ENCODE measurements around the gene ADAM20. TPM values are rescaled to one million over a fixed set of nuclear protein-coding genes. Genes with fewer than 3 reads are reported as not detected.
"Not testable (repeated sequence)": the region's sequence is repeated elsewhere in the genome, so short reads cannot be mapped to it uniquely, and the experiment has no call there.

Gene ADAM20
- 0.57 TPM for total RNA-seq
- long read RNA-seq, result 0 reads

DNA sequence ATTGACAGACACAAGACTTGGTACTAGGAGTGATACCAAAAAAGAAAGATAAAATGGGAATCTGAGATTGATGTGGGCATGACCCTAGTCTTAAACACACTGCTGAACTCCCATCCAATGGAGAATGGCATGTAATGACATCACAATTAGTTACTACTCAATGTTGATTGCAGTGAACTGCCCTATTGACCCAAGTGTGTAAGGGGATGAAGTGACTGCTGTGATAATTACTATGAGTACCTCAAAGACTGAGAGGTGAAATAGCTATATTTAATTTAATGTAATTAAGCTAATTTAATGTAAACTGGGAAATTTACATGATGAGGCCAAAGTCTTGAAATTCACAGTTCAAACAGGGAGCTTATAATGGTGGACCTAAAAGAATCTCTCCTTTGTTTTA lies at the start of gene ADAM20:
TSS of gene ADAM20 (minus strand) at position 101 of the 400 bp plus-strand sequence. CDS start 10,247 bp downstream, outside the sequence.
- ATAC-seq (no peak), DNase-seq (no peak)
- intact Hi-C loops (cut with micrococcal nuclease), result no loop called here

DNA sequence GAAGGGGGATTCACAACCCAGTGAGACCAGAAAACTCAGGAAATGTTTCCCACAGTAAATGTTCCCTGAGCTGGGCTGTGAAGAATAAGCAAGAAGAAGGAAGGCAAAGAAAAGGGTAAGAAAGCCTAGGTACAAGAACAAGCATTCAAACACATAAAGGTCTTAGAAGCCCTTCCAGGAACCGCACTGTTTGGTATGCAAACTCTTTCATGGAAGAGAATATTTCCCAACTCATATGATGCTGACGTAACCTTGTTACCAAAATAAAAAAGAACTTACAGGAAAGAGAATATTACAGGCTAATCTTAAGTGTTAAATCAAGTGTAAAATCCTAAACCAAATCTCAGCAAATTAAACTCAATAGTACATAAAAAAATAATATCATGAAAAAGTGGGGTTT lies 42.1 kb upstream of the ADAM20 start:
- ATAC-seq, result no peak
- intact Hi-C loops (cut with micrococcal nuclease), result no loop called here
- no peak for DNase-seq

DNA sequence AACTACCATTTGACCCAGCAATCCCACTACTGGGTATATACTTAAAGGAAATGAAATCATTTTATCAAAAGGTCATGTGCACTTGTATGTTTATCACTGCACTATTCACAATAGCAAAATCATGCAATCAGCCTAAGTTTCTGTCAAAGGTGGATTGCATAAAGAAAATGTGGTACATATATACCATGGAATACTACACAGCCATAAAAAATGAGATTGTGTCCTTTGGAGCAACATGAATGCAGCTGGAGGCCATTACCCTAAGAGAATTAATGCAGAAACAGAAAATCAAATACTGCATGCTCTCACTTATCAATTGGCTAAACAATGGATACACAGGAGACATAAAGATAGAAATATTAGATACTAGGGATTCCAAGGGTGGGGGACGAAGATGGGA lies 38.2 kb upstream of the ADAM20 start:
- intact Hi-C loops (cut with micrococcal nuclease), result no loop called here
- ATAC-seq (no peak), DNase-seq (no peak)

DNA sequence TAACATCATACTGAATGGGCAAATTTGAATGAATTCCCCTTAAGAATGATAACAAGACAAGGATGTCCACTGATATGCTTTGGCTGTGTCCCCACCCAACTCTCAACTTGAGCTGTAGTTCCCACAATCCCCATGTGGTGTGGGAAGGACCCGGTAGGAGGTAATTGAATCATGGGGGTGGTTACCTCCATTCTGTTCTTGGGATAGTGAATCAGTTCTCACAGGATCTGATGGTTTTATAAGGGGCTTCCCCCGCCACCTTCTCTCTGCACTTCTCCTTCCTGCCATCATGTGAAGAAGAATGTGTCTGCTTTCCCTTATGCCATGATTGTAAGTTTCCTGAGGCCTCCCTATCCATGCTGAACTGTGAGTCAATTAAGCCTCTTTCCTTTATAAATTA lies 36.3 kb upstream of the ADAM20 start:
- intact Hi-C loops (cut with micrococcal nuclease), result no loop called here
- ATAC-seq (no peak), DNase-seq (no peak)

DNA sequence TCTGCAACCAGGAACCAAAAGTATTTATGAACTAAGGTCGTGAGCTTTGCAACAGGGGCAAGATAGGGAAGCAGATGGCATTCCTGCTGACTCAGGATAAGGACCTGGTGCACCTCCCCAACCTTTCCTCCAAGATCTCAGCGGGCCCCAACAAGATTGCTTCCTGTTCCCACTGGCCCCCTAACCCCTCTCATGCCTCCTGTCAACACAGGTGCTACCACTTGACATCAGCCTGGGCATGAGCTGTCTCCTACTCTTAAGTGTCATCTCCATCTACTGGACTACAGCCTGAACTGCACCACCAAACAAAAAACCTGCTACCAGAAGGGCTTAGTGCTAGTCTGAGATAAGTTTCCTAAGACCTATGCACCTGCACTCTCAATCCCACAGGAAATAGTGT lies 33.0 kb upstream of the ADAM20 start:
- DNase-seq, result no peak
- intact Hi-C loops (cut with micrococcal nuclease), result no loop called here
- peak; percentile 43 for ATAC-seq

- intact Hi-C loops (cut with micrococcal nuclease), result no loop called here
- DNase-seq, result peak; percentile 73
- ATAC-seq, result peak; percentile 96
Measured at GRCh38 chr14:70563869-70564268, 29.1 kb upstream of the ADAM20 start.

DNA sequence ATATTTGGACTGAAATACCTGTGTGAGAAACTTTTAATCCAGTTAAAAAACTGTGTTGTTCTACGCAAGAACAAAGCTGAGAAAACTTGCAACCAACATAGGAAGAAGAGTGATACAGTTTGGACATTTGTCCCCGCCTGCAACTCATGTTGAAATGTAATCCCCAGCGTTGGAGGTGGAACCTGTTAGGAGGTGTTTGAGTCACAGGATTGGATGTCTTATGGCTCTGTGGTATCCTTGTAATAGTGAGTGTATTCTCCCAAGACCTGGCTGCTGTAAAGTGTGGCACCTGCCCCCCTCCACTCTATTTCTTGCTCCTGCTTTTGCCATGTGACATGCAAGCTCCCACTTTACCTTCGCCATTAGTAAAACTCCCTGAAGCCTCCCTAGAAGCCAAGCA lies 28.6 kb upstream of the ADAM20 start:
- ATAC-seq (peak; percentile 15), DNase-seq (no peak)
- intact Hi-C loops (cut with micrococcal nuclease), result no loop called here

DNA sequence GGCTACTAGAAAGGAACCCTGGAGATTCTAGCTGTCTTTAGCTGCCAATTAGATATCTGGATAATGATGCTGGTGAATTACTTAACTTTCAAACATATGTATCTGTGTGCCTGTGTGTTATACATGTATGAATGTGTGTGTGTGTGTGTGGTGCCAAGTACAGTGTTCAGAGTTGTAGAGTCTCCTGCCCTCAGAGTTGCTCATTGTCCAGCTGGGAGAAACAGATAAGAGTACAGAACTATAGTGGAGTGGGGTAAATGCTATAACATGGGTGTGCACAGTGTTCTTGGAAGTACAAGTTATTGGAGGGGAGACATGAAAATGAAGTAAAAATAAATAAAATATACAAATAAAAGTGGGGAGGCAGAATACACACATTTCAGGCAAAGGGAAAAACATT lies 23.6 kb upstream of the ADAM20 start:
- ATAC-seq (no peak), DNase-seq (no peak)
- intact Hi-C loops (cut with micrococcal nuclease), result no loop called here

GRCh38 chr14:70555890-70556289 lies 21.1 kb upstream of the ADAM20 start:
- DNase-seq, result peak; percentile 47
- ATAC-seq, result peak; percentile 69
- intact Hi-C loops (cut with micrococcal nuclease), result no loop called here

DNA sequence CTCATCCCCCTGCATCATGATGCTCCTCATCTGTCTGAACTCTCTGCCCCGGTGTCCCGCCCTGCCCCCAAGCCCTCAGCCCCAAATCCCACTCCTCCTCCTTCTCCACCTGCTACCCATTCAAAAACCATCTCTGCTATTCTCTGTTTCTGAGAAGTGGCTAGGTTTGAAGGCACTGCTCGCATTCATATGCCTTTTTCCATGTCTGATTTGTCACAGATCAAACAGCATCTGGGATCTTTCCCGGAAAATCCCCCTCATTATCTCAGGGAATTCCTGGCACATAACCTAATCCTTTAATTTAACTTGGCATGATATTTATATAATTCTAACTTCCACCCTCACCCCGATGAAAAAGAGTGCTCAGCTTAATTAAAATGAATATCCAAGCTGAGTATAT lies 3.3 kb upstream of the ADAM20 start:
- no peak for DNase-seq
- no peak for ATAC-seq
- intact Hi-C loops (cut with micrococcal nuclease), result no loop called here

- intact Hi-C loops (cut with micrococcal nuclease), result no loop called here
- DNase-seq, result no peak
- no peak for ATAC-seq
Measured at GRCh38 chr14:70536830-70537229, 2.0 kb upstream of the ADAM20 start.

GRCh38 chr14:70530417-70530816 lies 4.4 kb downstream of the ADAM20 start:
- ATAC-seq (no peak), DNase-seq (no peak)
- intact Hi-C loops (cut with micrococcal nuclease), result no loop called here

DNA sequence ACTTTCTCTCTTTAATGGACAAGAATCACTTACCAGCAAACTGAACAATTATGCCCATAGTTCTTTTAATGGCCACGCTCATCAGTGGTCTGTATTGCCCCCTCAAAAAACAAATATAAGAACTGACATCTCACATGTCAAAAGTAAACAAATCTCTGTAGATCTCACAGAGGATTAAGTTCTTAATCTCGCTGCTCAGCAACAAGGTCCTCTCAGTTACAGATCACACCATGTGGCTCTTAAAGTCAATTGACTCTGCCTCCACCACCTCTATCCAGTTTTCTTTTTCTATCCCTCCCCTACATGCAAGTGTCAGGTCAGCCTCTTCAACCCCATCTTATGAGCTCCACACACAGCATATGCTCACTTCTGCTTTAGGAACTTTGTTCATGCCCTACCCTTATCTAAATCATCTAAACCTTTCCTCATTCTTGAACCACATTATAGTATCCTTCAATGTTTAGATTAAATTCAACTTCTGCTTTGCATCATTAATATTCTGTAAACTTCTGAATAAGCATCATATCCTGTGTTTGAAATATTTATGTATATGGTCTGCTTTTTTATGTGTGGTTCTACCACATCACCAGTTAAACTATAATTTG lies 7.2 kb downstream of the ADAM20 start:
- DNase-seq (no peak), ATAC-seq (no peak)
- intact Hi-C loops (cut with micrococcal nuclease), result no loop called here

DNA sequence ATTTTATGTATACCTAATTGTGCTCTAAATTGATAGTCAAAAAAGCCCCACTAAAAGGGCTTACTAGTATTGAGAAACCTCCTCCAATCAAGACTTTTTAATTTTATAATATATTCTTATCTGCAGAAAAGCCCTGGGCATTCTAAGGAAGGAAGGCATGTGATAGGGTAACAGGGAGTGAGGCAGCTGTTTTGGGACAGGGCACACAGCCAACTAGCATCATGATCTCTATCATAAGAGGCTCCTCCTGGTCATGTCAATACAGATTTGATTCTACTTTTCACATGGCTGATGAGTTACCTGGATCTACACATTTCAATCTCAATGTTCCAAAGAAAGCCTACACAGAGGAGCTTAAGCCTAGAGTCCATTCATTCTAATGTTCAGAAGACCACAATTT lies 9.1 kb downstream of the ADAM20 start:
- intact Hi-C loops (cut with micrococcal nuclease), result no loop called here
- no peak for DNase-seq
- no peak for ATAC-seq

DNA sequence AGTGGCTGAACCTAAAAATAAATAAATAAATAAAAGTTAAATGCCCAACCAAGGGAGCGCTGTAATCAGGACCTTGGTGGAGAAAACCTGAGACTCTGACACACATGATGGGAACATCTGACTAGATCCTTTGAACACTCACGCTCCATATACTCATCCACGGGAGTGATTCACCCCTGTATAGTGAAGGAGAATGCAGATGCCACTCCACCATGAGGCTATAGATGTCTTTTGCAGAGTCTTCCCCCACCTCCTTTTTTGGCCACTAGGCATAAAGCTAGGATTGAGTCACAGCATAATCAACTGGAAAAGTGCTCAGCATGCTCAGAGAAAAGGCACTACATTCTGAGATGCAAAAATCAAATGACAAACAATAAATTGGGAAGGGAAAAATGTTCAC lies 19.0 kb downstream of the ADAM20 start:
- no peak for ATAC-seq
- intact Hi-C loops (cut with micrococcal nuclease), result no loop called here
- no peak for DNase-seq

DNA sequence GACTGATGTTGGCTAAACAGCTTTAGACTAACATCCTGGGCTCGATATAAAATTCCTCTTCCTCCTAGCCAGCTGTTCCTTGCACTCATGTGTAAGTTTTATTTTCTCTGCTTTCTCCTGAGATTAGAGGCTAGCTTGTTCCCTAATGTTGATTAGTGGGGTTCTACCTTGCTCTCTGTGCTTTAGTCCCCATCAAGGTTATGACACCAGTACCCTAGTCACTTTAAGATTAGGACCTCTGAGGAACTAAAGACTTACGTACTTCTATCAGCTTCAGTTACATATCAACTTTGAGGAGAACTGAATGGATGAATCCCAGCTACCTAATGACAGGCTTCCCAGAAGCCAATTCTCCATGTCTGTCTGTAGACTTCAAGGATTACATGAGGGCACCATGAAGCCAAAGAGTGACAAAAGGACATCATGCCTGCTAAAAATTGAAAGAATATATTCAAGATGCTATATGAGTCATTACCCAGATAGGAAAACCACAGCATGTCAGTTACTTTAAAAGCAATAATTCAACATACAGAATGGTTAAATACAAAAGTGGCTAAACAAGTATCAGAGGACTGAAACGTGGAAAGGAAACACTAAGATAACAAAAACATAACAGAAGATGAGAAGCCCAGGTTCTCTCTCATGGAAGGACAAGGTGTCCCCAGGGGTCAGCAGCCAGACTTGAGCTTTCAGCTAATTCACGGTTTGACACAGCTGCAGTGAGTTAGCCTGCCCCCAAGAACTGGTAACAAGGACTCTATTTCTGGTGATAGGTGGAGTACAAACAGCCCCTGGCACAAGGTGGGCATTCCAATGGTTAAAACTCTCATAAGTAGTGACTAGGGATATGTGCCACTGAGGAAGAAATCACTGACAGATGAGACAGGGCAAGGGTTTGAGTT lies 20.4 kb downstream of the ADAM20 start:
- no peak for ATAC-seq
- intact Hi-C loops (cut with micrococcal nuclease), result no loop called here
- DNase-seq, result no peak

DNA sequence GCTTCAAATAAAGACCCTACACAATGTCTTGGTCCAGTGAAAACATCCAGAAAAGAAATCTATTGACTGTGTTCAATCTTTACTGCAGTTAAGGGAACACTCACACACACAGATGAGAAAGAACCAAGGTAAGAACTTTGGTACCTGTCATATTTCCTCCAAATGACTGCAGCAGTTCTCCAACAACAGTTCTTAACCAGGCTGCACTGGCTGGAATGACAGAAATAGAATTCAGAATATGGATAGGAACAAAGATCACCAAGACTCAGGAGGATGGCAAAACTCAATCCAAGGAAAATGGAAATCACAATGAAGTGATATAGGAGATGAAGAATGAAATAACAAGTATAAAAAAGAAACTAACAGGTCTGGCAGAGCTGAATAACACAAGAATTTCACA lies 36.6 kb downstream of the ADAM20 start:
- intact Hi-C loops (cut with micrococcal nuclease), result no loop called here
- DNase-seq, result no peak
- ATAC-seq, result no peak

- intact Hi-C loops (cut with micrococcal nuclease), result no loop called here
- ATAC-seq (no peak), DNase-seq (no peak)
Measured at GRCh38 chr14:70489579-70490200, 45.1 kb downstream of the ADAM20 start.

GRCh38 chr14:70477356-70478105 lies 57.3 kb downstream of the ADAM20 start:
- DNase-seq; intact Hi-C loops (cut with micrococcal nuclease); ATAC-seq: not testable (repeated sequence)

GRCh38 chr14:70475459-70475858 lies 59.3 kb downstream of the ADAM20 start:
- ATAC-seq; intact Hi-C loops (cut with micrococcal nuclease); DNase-seq: not testable (repeated sequence)
